ENCODE results near the gene DUSP11.
"Not testable (repeated sequence)": the region's sequence is repeated elsewhere in the genome, so short reads cannot be mapped to it uniquely, and the experiment has no call there.

Gene DUSP11

DNA sequence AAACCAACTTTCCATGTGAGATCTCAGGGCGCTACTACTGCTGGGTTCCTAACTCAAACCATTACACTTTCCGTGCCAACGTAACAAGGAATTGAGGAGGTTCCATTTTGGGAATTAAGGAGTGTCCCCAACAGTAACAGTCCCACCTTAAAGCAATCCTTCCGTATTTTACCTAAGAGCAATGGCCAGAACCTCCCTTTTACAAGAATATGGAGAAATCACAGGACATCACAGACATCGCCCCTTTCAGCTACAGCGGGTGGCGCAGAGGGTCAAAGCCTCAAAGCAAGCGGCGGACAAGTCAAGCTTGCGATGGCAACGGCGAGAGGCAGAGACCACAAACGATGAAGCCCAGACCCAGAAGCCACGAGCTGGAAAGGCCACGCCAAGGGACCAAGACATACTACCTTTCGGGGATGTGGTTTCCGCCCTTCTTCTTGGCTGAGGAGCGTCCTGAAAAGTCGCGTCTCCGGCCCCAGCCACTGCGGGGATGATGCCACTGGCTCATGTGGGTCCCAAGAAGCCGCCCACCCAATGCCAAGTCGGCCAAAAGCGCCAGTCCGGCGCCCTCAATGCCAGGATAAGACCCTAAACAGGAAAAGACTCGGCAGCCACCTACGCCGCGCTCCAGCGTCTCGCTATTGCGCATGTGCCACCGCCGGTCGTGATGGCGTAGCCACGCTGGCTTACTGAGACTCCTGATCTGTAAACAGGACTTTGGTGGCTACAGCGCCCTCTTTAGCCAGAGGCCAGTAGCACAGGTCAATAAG is at the start of gene DUSP11:
Gene DUSP11 (minus strand): TSS at position 637 of the 770 bp plus-strand sequence. CDS start 129 bp downstream, at position 508.
- peak; percentile 94 to 98 (median 96) for DNase-seq

DNA sequence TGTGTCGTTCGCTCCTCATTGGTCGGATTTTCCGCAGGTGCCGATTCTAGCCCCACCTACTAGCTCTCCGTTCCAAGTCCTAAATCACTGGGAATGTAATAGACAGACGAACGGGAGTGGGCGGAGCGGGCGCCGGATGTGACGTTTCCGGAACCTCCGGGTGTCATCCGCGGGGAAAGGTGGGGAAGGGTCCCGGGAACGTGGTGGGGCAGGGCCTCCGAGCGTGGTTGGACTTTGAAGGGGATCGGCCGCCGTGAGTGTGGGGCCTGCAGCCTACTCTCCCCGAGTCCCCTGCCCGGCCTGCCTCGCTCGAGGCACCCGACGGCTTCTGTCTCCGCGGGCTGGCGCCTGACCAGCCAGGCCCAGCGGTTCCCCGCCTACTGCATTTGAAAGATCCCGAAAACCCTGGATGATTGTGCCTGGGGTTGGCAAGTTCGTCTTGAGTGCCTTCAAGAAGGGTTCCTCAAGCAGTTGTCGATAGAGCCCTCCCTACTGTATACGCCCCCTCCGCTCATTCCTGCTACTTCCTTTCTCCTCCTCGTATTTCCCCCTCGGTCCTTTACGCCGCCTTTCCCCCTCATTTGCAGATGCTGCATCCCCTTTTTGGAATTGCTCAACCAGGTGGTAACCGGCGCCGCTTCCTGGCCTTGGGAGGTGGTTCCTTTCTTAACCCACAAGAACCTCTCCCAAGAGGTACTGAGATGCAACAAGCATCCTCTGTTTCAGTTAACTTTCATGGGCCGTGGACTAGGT is 49.1 kb upstream of the DUSP11 start, which contains the start of gene STAMBP:
Gene STAMBP (plus strand): TSS at position 144 of the 753 bp plus-strand sequence. CDS start 1,896 bp downstream, outside the sequence.
- peak; percentile 58 to 79 (median 66) for DNase-seq

GRCh38 chr2:73828389-73828817 is 48.5 kb upstream of the DUSP11 start:
- DNase-seq = no peak

DNA sequence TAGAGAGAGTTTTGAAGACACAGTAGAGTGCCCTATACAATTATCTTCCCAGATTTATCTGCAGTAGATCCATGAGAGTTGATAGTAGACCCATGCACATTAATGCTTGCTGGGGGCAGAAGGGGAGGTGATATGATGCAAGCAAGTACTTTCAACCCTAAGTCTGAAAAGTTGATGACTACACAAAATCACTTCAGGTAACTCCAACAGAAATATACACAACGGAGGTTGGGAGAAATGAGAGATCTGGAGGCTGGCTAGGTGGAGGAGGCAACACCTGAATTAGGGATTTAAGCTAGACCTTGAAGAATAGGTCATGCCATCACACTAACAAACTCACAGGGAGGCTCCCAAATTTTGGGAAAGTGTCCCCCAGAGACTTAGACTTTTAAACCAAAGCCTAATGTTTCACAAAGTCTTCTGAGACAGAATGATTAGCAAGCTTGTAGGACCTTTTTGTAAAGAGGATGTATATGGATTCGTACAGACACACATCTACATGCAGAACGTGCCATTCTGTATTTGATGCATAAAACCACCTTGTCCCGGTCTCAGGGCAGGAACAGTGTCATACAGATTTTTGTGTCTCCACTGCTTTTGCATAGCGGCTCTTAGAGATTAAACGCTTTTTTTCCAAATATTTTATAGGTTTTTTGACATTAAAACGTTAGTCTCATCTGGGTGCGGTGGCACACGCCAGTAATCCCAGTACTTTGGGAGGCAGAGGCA is 47.9 kb upstream of the DUSP11 start:
- no peak for DNase-seq

DNA sequence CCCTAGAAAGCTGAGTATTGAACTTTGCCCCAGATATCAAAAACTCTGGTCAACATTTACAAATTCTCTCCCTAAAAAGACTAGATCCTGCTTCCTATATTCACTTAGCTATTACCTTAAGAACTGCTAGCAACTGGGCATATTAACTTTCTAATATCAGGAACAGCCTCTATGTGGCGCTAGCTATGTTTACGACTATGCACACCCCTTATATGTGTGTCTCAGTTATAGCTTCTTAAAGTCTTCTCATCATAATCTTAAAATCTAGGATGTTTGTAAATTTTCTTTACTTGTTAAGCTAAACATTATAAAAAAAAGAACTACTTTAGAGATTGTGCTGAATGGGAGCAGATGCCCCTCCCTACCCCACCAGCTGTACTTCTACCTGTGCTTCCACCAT is 47.1 kb upstream of the DUSP11 start:
- no peak for DNase-seq

GRCh38 chr2:73825408-73825807 is 45.5 kb upstream of the DUSP11 start:
- DNase-seq = no peak

GRCh38 chr2:73823916-73824523 is 44.1 kb upstream of the DUSP11 start:
- no peak for DNase-seq

DNA sequence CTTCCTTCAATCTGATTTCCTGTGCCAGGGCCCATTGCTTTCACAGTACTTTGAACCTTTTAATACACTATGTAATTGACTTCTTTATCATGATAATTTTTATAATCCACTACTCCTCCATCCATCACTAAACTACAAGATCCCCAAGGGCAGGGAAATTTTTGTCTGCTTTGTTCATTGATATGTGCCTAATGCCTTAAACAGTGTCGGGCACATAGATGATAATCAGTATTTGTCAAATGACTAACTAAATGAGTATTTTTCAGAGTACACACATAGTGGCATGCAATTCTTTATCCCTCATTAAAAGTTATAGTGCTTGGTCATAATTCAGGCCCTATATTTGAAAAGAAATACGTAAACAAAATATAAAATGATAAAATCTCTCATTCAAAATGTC is 43.5 kb upstream of the DUSP11 start:
- no peak for DNase-seq

DNA sequence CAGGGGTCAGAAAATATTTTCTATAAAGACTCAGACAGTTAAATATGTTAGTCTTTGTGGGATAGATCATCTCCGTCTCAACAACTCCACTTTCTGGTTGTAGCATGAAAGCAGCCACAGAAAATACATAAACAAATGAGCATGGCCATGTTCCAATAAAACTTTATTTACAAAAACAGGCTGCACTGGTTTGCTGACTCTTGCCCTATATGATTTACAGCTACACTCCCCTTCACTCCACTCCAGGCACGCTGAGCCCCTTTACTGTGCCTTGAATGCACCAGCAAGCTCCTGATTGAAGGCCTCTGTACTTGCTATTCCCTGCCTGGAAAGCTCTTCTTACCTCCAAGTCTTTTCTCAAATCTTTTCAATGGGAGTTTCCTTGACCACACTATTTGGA is 43.1 kb upstream of the DUSP11 start:
- no peak for DNase-seq

DNA sequence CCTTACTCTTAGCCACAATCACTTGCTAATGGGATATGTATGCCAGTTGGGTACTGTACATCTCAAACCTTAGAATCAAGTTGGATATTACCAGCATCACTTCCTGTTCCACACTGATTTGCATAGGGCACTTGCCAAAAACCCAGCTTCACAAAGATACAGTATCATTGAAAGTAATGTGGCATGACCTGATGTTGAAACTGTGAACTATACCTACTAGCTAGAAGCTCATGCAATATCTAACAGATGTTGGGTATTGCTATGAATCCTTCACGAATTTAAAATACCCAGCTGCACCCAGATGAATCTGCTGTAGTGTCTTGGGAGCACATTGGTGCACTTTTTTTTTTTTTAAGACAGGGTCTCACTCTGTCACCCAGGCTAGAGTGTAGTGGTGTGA is 42.4 kb upstream of the DUSP11 start:
- DNase-seq = no peak

DNA sequence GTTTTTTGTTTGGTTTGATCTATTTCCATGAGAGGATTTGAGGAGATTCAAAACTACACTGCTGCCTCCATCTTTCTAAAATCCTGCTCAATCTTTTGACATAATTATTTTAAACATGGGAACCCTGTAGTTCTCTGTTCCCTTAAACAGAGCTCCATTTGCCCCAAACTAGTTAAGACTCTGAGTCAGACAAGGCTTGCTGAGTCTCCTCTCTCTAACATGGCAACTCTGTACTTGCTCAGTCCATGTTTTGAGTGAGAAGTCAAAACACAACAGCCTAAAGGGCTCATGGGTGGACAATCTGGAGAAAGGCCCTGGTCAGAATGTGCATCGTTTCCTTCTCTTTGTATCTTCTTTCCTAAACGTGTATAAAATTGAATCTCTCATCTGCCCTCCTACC is 41.8 kb upstream of the DUSP11 start:
- no peak for DNase-seq

- no peak for DNase-seq
Observed at GRCh38 chr2:73821227-73821626, 41.3 kb upstream of the DUSP11 start.

GRCh38 chr2:73818296-73818695 is 38.4 kb upstream of the DUSP11 start:
- DNase-seq = no peak

DNA sequence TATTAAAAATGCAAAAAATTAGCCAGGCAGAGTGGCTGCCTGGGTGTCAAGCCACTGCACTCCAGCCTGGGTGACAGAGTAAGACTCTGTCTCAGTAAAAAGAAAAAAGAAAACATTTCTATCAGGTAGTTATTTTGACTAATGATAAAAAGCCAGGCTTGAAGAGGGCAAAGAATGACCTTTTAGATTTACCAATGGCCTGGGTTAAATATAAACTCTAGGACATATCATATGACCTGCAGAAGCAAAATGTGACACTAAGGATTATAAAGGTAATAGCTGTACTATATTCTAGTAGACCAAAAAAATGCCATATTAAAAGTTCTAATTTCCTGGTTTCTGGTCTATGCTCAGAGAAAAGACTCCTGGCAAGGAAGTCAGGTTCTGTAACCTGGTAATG is 32.7 kb upstream of the DUSP11 start:
- DNase-seq = no peak

- no peak for DNase-seq
Observed at GRCh38 chr2:73811878-73812277, 32.0 kb upstream of the DUSP11 start.

DNA sequence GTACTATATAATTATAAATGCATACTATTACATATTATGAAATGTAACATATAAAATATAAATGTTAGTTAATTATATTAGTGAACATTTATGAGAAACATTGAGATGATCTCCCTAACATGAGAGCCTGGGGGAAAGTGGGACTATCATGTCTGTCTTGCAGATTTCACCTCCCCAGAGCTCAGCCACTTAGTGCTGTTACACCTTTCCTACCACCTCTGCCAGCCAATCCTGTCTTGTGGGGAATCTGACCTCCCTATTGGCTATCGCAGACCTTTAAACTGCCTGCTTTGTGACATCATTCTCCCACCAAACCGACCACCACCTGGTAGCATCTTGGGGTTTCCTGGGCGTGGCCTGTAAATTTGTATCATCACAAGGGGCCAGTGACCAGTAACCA is 4.0 kb upstream of the DUSP11 start, which contains the start of gene C2orf78:
Gene C2orf78 (plus strand): TSS at position 301 of the 400 bp plus-strand sequence. CDS start 127 bp downstream, outside the sequence.
- DNase-seq = not testable (repeated sequence)

DNA sequence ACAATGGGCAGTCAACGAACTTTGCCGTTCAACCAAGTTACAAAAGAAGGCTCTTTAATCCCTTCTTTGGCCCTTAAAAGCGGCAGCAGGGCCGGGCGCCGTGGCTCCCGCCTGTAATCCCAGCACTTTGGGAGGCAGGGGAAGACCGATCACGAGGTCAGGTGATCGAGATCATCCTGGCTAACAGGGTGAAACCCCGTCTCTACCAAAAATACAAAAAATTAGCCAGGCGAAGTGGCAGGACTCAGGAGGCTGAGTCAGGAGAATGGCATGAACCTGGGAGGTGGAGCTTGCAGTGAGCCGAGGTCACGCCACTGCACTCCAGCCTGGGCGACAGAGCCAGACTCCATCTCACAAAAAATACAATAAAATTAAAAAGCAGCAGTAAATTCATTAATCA is 3.5 kb upstream of the DUSP11 start:
- DNase-seq = not testable (repeated sequence)

GRCh38 chr2:73780237-73780582 is 307 bp upstream of the DUSP11 start:
- no peak for DNase-seq

DNA sequence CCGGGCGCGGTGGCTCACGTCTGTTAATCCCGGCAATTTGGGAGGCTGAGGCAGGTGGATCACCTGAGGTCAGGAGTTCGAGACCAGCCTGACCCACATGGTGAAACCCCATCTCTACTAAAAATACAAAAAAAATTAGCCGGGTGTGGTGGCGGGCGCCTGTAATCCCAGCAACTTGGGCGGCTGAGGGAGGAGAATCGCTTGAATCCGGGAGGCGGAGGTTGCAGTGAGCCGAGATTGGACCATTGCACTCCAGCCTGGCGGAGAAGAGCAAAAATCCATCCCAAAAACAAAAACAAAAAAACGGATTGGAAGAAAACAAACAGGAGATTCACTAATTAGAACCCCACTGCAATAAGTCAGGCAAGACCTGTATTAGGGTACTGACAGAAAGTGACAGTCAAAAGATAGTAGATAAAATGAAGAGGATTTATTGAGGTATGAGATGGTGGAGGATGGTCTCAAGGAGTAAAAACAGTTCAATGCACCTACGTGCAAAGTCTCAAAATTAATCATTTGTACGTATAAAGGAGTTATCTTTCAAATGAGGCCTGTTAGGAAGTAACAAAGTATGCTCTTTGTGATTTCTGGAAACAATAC is 936 bp downstream of the DUSP11 start:
- not testable (repeated sequence) for DNase-seq

DNA sequence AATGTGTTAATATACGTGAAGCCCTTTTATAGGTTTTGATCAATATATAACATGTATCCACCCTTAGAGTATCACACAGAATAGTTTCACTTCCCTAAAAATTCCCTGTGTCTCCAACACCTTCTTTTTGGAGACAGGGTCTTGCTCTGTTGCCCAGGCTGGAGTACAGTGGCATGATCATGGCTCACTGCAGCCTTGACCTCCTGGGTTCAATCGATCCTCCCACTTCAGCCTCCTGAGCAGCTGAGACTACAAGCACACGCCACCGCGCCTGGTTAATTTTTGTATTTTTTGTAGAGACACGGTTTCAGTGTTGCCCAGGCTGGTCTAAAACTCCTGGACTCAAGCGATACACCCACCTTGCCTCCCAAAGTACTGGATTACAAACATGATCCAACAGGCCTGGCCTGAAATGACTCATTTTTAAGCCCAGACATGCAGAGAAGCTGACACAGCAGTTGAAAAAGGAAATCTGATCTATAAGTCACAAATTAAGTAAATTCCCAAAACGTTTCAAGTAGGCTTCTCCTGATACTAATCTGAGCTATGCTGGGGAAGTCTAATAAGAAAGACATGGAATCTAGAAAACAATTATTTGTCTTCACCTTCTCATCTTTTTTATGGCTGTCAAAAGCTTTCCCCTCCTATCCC is 2.9 kb downstream of the DUSP11 start:
- no peak for DNase-seq

GRCh38 chr2:73776381-73776780 is 3.5 kb downstream of the DUSP11 start:
- DNase-seq = no peak

DNA sequence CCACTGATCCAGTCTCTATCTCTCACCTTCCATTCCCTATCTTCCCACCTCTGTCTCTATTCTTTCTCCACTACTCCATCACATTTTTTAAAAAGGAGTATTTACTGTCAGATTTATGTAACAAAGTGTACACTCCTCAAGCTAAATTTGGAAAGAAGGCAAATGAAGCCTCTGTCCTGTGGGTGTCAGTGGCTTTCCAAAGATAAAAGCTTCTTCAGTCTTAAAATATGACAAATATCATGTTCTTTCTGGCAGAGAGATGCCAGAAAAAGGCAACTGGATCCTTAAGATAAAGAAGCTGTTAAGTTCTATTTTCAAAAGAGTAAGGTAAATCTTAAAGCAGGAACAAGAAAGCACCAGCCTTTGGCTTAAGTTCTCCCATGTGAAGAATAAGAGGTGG is 7.1 kb downstream of the DUSP11 start:
- DNase-seq = no peak
